Measurements from ENCODE around the gene DAPP1.

DAPP1 gene

GRCh38 chr4:99811117-99811516, 5.5 kb upstream of the DAPP1 start:
- FAIRE-seq: no peak

DNA sequence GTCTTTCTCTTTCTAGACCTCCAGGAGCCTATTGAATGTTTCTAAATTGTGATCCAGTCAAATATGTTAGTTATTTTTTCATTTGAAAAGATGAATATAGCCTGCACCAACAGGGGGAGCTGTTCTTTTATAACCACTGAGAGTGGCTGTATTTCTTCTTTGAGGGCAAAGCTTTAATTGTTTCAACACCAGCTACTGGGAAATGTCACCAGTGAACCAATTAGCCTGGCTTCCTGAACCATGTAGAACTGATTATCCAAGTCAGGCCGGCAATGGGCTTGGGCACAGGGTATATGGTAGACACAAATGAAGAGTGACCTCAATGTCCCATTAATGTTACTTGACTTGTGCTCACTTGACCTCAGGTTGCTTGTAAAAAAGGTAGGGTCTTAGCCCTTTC, 4.8 kb upstream of the DAPP1 start:
- FAIRE-seq (no peak), DNase-seq (ENCODE audit: insufficient read length, low spot score) (no peak)
- peak; percentile 56 for TF ChIP-seq CTCF (IDR thresholded peaks at IDR 0.05; ENCODE audit: insufficient read depth, missing control alignments)

More at GRCh38 chr4:99811117-99811516, 5.5 kb upstream of the DAPP1 start:
- no peak for TF ChIP-seq CTCF (IDR thresholded peaks at IDR 0.05; ENCODE audit: insufficient read depth, missing control alignments)
- no peak for DNase-seq (ENCODE audit: insufficient read length, low spot score)

DNA sequence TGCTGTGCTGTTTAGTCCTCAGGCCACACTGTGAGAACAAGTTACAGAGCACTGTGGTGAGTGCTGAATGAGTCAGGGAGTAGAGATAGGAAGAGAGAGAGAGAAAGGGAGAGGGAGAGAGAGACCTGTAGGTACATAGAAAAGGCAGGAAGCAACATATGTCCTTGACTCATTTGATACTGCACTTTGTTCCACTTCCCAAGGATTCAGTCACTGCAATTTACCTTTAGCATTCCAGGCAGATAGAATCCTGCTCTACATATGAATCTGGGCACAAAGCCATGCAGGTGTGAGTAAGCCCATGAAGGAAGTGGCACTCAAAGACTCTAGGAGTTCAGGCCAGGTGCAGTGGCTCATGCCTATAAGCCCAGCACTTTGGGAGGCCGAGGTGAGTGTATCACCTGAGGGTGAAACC, 1.0 kb upstream of the DAPP1 start:
- TF ChIP-seq CTCF (IDR thresholded peaks at IDR 0.05; ENCODE audit: insufficient read depth, missing control alignments): no peak
- no peak for FAIRE-seq

DNA sequence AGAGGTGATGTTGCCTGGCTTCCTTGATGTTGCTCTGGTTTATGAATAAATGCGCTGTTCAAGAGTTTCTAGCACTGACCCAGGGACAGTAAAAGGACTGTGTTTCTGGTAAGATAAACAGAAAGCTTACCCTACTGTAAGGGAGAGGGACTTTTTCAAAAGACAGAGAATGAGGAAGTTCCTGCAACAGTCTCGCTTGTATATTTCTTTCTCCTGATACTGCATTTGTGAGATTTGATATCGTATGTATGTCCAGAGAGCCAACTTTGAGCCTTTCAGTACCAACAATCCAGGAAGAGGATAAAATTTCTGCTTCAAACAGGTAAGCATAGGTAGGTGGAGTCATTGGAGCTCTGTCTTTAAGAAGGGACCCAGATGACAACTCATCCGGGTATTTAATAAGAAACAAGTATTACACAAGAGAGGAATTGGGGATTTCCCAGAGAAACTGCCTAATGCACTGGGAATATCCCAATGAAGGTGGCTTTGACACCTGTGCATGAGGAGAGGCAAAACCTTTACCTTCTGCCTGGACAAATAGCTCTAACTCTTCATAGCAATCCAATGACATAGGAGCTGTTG, 773 bp downstream of the DAPP1 start:
- FAIRE-seq (no peak), DNase-seq (ENCODE audit: insufficient read length, low spot score) (no peak)

More for the DNA sequence above, 1.0 kb upstream of the DAPP1 start:
- no peak for DNase-seq (ENCODE audit: insufficient read length, low spot score)

GRCh38 chr4:99818661-99819060, 2.0 kb downstream of the DAPP1 start:
- no peak for DNase-seq (ENCODE audit: insufficient read length, low spot score)
- no peak for FAIRE-seq
- no peak for TF ChIP-seq CTCF (IDR thresholded peaks at IDR 0.05; ENCODE audit: insufficient read depth, missing control alignments)

More for the DNA sequence above, 773 bp downstream of the DAPP1 start:
- TF ChIP-seq CTCF (IDR thresholded peaks at IDR 0.05; ENCODE audit: insufficient read depth, missing control alignments): no peak

GRCh38 chr4:99821918-99822503, 5.4 kb downstream of the DAPP1 start:
- TF ChIP-seq CTCF (IDR thresholded peaks at IDR 0.05; ENCODE audit: insufficient read depth, missing control alignments): no peak
- DNase-seq (ENCODE audit: insufficient read length, low spot score) (no peak), FAIRE-seq (no peak)

- DNase-seq (ENCODE audit: insufficient read length, low spot score): no peak
- no peak for TF ChIP-seq CTCF (IDR thresholded peaks at IDR 0.05; ENCODE audit: insufficient read depth, missing control alignments)
- FAIRE-seq: no peak
These were observed 6.1 kb downstream of the DAPP1 start for GRCh38 chr4:99822734-99823133.

Data from D721Med (cell line).